Measurements from ENCODE around the gene KIAA0513.

DNA sequence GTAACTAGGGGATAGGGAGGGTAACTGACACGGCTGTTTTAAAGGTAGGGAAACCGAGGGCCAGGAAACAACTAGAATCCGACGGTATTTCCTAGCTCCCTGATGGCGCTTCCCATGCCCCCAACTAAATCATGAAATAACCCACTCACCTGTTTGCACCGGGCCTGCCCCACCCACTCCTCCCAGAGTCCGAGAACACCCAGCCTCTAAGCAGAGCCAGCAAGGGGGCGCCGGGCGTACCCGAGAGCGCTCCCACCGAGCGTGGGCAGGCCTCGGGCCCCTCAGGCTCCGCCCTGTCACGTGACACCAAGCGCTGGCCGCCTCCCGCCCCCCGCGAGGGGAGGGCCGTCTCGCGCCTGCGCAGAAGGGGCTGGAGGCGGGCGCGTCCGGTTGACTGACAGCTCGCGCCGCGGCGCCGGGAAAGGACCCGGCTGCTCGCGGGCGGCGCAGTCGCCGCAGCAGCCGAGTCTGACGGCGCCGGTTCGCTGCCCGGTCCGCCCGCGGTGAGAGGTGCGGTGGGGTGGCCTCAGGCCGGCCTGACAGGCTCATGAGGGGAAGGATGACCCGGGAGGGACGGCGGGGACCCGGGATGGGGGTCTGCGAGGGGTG lies at the start of gene KIAA0513:
- TF ChIP-seq CTCF (IDR thresholded peaks at IDR 0.05 in 8 of 11, conservative IDR thresholded peaks at IDR 0.05 in 3 of 11) (peak in 4 of 11 experiments; percentile 26 to 50 (median 32)), POLR2A (IDR thresholded peaks at IDR 0.05) (peak in 2 of 3 donors; percentile 84 to 89), POLR2AphosphoS5 (IDR thresholded peaks at IDR 0.05) (peak; percentile 98 to 99 (median 99))

Measured in spleen (tissue), 7 donors.